Measurements from ENCODE around the gene ADM5. TPM values are rescaled to one million over a fixed set of nuclear protein-coding genes. Genes with fewer than 3 reads are reported as not detected.
A peak's percentile ranks its signal among the peaks of the same experiment; 100 is the strongest.

ADM5 gene
- total and polyA plus RNA-seq, 10 of the 15 experiments (the other 5 are each of a cell fraction or from before 2014, with no cell fraction given), result 0.05 to 6.0 (median 1.2) TPM; not detected in 1

- H2AFZ ChIP-seq (ENCODE audit: control insufficient read depth, low read depth, low read length), result no peak within 1 kb of the TSS
- no peaks in the 10 kb centered on the region; the same call in 2 of the 3 replicates for H3K9me3 ChIP-seq (replicated peaks; ENCODE audit: control insufficient read depth, insufficient read depth, low read length)
- H3K36me3 ChIP-seq (ENCODE audit: control insufficient read depth in 2 of 2, insufficient read depth in 2 of 2, low read length in 1 of 2), result peaks cover 4 to 22% of the 10 kb centered on the region in 2 experiments; a peak in 3 of 4 replicates
- H3K27me3 ChIP-seq (replicated peaks in 1 of 2; ENCODE audit: control insufficient read depth in 2 of 2, insufficient read depth in 2 of 2, low read length in 1 of 2), result no peaks in the 10 kb centered on the region; a peak in 1 of 4 replicates
- H3K4me3 ChIP-seq, result 0 out of 2 replicates have a peak within 1 kb of the TSS, but pooled peaks have one; percentile 16
- intact Hi-C loops (cut with micrococcal nuclease; ENCODE audit: unreplicated experiment), result no loop called here
- 18% methylated on average over 33 of the region's 38 CpGs for WGBS (ENCODE audit: insufficient coverage, insufficient replicate concordance, low lambda C conversion rate, missing lambda C conversion rate)
- FAIRE-seq, result no peak
- H3K9ac ChIP-seq (ENCODE audit: control insufficient read depth, insufficient read depth, low read length), result no peak within 1 kb of the TSS
- TF ChIP-seq POLR2AphosphoS2 (IDR thresholded peaks at IDR 0.05; ENCODE audit: low read depth, low read length) (0 out of 2 replicates have a peak, but pooled peaks have one; percentile 2), SMARCA5 (IDR thresholded peaks at IDR 0.05) (no peak), POLR2A (IDR thresholded peaks at IDR 0.05; ENCODE audit: low read depth, low read length) (peak; percentile 45; the same call in 1 of the 2 replicates), BCL11A (IDR thresholded peaks at IDR 0.05; ENCODE audit: low read depth, low read length) (0 out of 2 replicates have a peak, but pooled peaks have one; percentile 0), PML (IDR thresholded peaks at IDR 0.05; ENCODE audit: low read length) (0 out of 2 replicates have a peak, but pooled peaks have one; percentile 19), BCL3 (IDR thresholded peaks at IDR 0.05; ENCODE audit: borderline replicate concordance, insufficient read depth, low read depth, low read length, poor library complexity, severe bottlenecking) (peak; percentile 26), ZBTB40 (IDR thresholded peaks at IDR 0.05; ENCODE audit: borderline replicate concordance) (no peak), MTA3 (IDR thresholded peaks at IDR 0.05; ENCODE audit: borderline replicate concordance, low read length) (0 out of 2 replicates have a peak, but pooled peaks have one; percentile 47)
- in situ Hi-C loops (cut with MboI), result no loop called here
- CTCF ChIA-PET, result interaction anchor here (1.2 kb wide), 1 partner anchor 120 kb away, joined by 3 read pairs; no protein-coding TSS in a partner anchor
- no peak within 1 kb of the TSS for H3K4me2 ChIP-seq (ENCODE audit: control insufficient read depth, insufficient read depth)
- no peak within 1 kb of the TSS for H3K27ac ChIP-seq (ENCODE audit: control insufficient read depth, insufficient read depth)
- POLR2A ChIA-PET, result no interaction called here
- SMC1A ChIA-PET (ENCODE audit: uncharacterized antibody, unreplicated experiment), result no interaction called here
- no TSS peak for BruUV-seq (replicated peaks)
- ATAC-seq, result no peak; the same call in 2 of the 3 replicates
- no peak for DNase-seq (ENCODE audit: low read depth, low spot score)
- RAD21 ChIA-PET (ENCODE audit: unreplicated experiment), result no interaction called here
- peaks cover 8% of the 10 kb centered on the region for H3K4me1 ChIP-seq (ENCODE audit: control insufficient read depth, insufficient read depth, low read length)
- peaks cover 4% of the 10 kb centered on the region; the same call in 1 of the 2 replicates for H4K20me1 ChIP-seq (ENCODE audit: control insufficient read depth, insufficient read depth)
- H3K79me2 ChIP-seq (ENCODE audit: control insufficient read depth, insufficient read depth, low read length), result no peaks in the 10 kb centered on the region
Measured at GRCh38 chr19:49690656-49691242, 1.4 kb downstream of the ADM5 start, which contains the start of gene CPT1C. TSS of gene CPT1C (plus strand) at chr19:49691116. CDS start at chr19:49692253, 1,137 bp downstream.
